SK-N-SH (cell line): ENCODE data around the gene COL21A1. TPM values are rescaled to one million over a fixed set of nuclear protein-coding genes. Genes with fewer than 3 reads are reported as not detected.

Experiments used
- CTCF ChIA-PET: fragments of 300-600, 350-600 bp; formaldehyde crosslinking; extraction: SDS; loops from one replicate; lab custom pipeline; 2021; lab: Yijun Ruan, JAX
- POLR2A ChIA-PET: fragments of 350-600 bp; sonication (Branson Sonifier 250); formaldehyde crosslinking; extraction: SDS; loops from one replicate; lab custom pipeline; 2020; ENCODE audit warnings: antibody characterized with exemption, inconsistent platforms; lab: Yijun Ruan, JAX
- DNase-seq: peaks from one replicate; pipeline ENCODE4 v3.0.0; 2012
- H2AFZ ChIP-seq: fragments of 200-600 bp; sonication (generic); 2 replicates; pipeline ENCODE4 v1.8.1; 2016; ENCODE audit warnings: antibody characterized with exemption, mild to moderate bottlenecking, low read depth
- H3F3A ChIP-seq: fragments of 200-600 bp; sonication (generic); replicated peaks from 2 replicates; pipeline ENCODE3; 2016; ENCODE audit warnings: antibody characterized with exemption, mild to moderate bottlenecking; ENCODE audit not compliant: insufficient read depth
- H3K27ac ChIP-seq, 2 experiments: fragments of 200-500 bp in 1 of 2; fragments of 200-600 bp in 1 of 2; sonication (Bioruptor generic) in 1 of 2; sonication (generic), shearing (Covaris generic) in 1 of 2; 2 replicates each; pipeline versions ENCODE4 v1.5.1 to v1.6.1; 2014 to 2016; ENCODE audit warnings: low read depth in 2 of 2, inconsistent platforms in 1 of 2, low read length in 1 of 2, mild to moderate bottlenecking in 1 of 2, mixed read lengths in 1 of 2
- H3K27me3 ChIP-seq: fragments of 200-600 bp; sonication (generic), shearing (Covaris generic); 2 replicates; pipeline ENCODE4 v1.6.1; 2016; ENCODE audit warnings: mixed run types; ENCODE audit not compliant: insufficient read depth
- H3K36me3 ChIP-seq, 2 experiments: fragments of 200-500 bp in 1 of 2; fragments of 200-600 bp in 1 of 2; sonication (Bioruptor generic) in 1 of 2; sonication (generic) in 1 of 2; replicated peaks in 1 of 2; 2 replicates each; pipeline versions ENCODE3 to v1.5.1; 2014 to 2016; ENCODE audit warnings: low read length in 1 of 2, mild to moderate bottlenecking in 1 of 2; ENCODE audit not compliant: insufficient read depth in 2 of 2, control insufficient read depth in 1 of 2
- H3K4me1 ChIP-seq, 2 experiments: fragments of 200-500 bp in 1 of 2; fragments of 200-600 bp in 1 of 2; sonication (Bioruptor generic) in 1 of 2; sonication (generic), shearing (Covaris generic) in 1 of 2; 2 replicates each; pipeline versions ENCODE4 v1.5.1 to v1.6.1; 2014 to 2016; ENCODE audit warnings: low read depth in 1 of 2, low read length in 1 of 2, mixed run types in 1 of 2; ENCODE audit not compliant: insufficient read depth in 2 of 2, control insufficient read depth in 1 of 2
- H3K4me2 ChIP-seq: fragments of 200-600 bp; sonication (generic), shearing (Covaris generic); 2 replicates; pipeline ENCODE4 v1.6.1; 2017; ENCODE audit warnings: mixed run types
- H3K4me3 ChIP-seq, 2 experiments: fragments of 200-500 bp in 1 of 2; fragments of 200-600 bp in 1 of 2; sonication (Bioruptor generic) in 1 of 2; sonication (generic), shearing (Covaris generic) in 1 of 2; 2 replicates each; pipeline versions ENCODE4 v1.5.1 to v1.8.1; 2014 to 2016; ENCODE audit warnings: low read depth in 2 of 2, inconsistent platforms in 1 of 2, low read length in 1 of 2, mild to moderate bottlenecking in 1 of 2, mixed read lengths in 1 of 2, moderate library complexity in 1 of 2
- H3K79me2 ChIP-seq: fragments of 200-600 bp; sonication (generic); 2 replicates; pipeline ENCODE4 v1.8.1; 2017; ENCODE audit warnings: mild to moderate bottlenecking; ENCODE audit not compliant: insufficient read depth
- H3K9ac ChIP-seq: fragments of 200-600 bp; sonication (generic); 2 replicates; pipeline ENCODE4 v1.6.1; 2017; ENCODE audit warnings: mixed run types
- H3K9me2 ChIP-seq: fragments of 200-600 bp; sonication (generic); 2 replicates; pipeline ENCODE4 v1.6.1; 2017; ENCODE audit warnings: mixed run types
- H3K9me3 ChIP-seq: fragments of 200-600 bp; sonication (generic); 2 replicates; pipeline ENCODE4 v1.6.1; 2017; ENCODE audit warnings: mixed run types, mild to moderate bottlenecking, moderate library complexity
- H4K20me1 ChIP-seq: fragments of 200-600 bp; sonication (generic); 2 replicates; pipeline ENCODE4 v1.6.1; 2017; ENCODE audit warnings: mild to moderate bottlenecking, mixed run types; ENCODE audit not compliant: insufficient read depth
- CTCF ChIP-seq: fragments of 200-600 bp; sonication (generic); IDR thresholded peaks from 2 replicates; pipeline ENCODE4 v1.6.1; 2017; ENCODE audit warnings: antibody characterized with exemption, mild to moderate bottlenecking, moderate library complexity
- ELF1 ChIP-seq: IDR thresholded peaks from 2 replicates; pipeline ENCODE4 v1.4.0; 2012
- IRF3 ChIP-seq: fragments of 150-350 bp; IDR thresholded peaks from 2 replicates; pipeline ENCODE4 v1.6.1; 2016; ENCODE audit warnings: mild to moderate bottlenecking, low read depth, low read length
- RAD21 ChIP-seq: IDR thresholded peaks from 2 replicates; pipeline ENCODE4 v1.6.1; 2012; ENCODE audit warnings: mild to moderate bottlenecking, low read length
- RCOR1 ChIP-seq: fragments of 150-350 bp; IDR thresholded peaks from 2 replicates; pipeline ENCODE4 v1.6.1; 2017; ENCODE audit warnings: antibody characterized with exemption, low read length
- RFX5 ChIP-seq: IDR thresholded peaks from 2 replicates; pipeline ENCODE4 v1.6.1; 2012; ENCODE audit warnings: mild to moderate bottlenecking, improper control_type of control experiment, low read length
- RXRA ChIP-seq: IDR thresholded peaks from 2 replicates; pipeline ENCODE4 v1.4.0; 2012; ENCODE audit warnings: low read depth, mild to moderate bottlenecking, borderline replicate concordance
- SMC3 ChIP-seq: IDR thresholded peaks from 2 replicates; pipeline ENCODE4 v1.6.1; 2012; ENCODE audit warnings: low read depth, low read length, improper control_type of control experiment
- TAF1 ChIP-seq: IDR thresholded peaks from 2 replicates; pipeline ENCODE4 v1.6.1; 2012; ENCODE audit warnings: low read depth, mild to moderate bottlenecking, low read length, moderate library complexity, borderline replicate concordance
- USF1 ChIP-seq: IDR thresholded peaks from 2 replicates; pipeline ENCODE4 v1.4.0; 2012; ENCODE audit warnings: low read depth, borderline replicate concordance
- USF2 ChIP-seq: fragments of 150-350 bp; IDR thresholded peaks from 2 replicates; pipeline ENCODE4 v1.6.1; 2017; ENCODE audit warnings: antibody characterized with exemption, low read length, low read depth, borderline replicate concordance
- YY1 ChIP-seq: IDR thresholded peaks from 2 replicates; pipeline ENCODE4 v1.4.0; 2012; ENCODE audit warnings: low read depth, mild to moderate bottlenecking
- WGBS: methylation state at CpG from one replicate; pipeline ENCODE4 v1.1.6; 2017; ENCODE audit warnings: low lambda C conversion rate; 5-methylcytosine and 5-hydroxymethylcytosine counted together
- polyA plus RNA-seq, 3 experiments: library from polyadenylated mRNA; depleted of rRNA; stranded (reverse); fragments of >200 nt; gene quantifications; 2 replicates each; pipeline ENCODE4 v1.2.3, GENCODE V29; 2012
- TF ChIP-seq, protein P1 (sequence below): IDR thresholded peaks from 2 replicates; pipeline ENCODE4 v1.6.1; 2012; ENCODE audit warnings: mild to moderate bottlenecking, low read depth, low read length, moderate library complexity

COL21A1 gene
- polyA plus RNA-seq, 1 of the 3 experiments (the other 2 are of a cell fraction): 0.07 TPM

DNA sequence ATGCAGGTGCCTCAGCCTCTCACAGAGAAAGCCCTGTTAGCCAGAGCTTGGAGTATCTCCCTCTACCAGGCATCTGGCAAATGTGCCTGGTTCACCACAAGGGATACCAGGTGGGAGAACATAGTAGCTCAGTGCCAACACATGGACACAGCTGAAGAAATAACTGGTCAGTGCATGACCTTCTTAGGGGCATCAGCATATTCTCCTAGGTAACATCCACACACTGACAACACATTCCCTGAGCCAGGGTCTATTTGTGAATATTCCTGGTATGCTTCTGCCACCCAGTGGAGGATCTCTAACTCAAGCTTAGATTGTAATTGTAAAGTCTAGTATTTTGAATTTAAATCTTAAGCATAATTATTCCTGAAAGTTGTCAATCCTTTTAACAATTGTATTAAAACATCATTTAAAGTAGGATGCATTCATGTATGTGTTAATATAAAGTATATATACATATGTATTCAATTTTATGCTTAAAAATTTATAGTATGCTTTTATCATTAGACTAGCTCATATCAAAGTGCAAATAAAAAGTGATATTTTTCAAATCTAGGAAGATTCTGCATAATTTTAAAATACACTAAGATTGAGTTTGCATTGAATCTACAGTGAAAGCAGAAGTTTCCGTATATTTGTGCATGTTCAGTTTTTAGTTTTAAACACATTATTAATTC, 45.3 kb upstream of the COL21A1 start:
- peak; percentile 49 for DNase-seq
- no peak for TF ChIP-seq IRF3
- peak; percentile 87 for TF ChIP-seq SMC3
- peak; percentile 77 for TF ChIP-seq CTCF
- TF ChIP-seq TAF1: no peak
- TF ChIP-seq RAD21: peak; percentile 92

DNA sequence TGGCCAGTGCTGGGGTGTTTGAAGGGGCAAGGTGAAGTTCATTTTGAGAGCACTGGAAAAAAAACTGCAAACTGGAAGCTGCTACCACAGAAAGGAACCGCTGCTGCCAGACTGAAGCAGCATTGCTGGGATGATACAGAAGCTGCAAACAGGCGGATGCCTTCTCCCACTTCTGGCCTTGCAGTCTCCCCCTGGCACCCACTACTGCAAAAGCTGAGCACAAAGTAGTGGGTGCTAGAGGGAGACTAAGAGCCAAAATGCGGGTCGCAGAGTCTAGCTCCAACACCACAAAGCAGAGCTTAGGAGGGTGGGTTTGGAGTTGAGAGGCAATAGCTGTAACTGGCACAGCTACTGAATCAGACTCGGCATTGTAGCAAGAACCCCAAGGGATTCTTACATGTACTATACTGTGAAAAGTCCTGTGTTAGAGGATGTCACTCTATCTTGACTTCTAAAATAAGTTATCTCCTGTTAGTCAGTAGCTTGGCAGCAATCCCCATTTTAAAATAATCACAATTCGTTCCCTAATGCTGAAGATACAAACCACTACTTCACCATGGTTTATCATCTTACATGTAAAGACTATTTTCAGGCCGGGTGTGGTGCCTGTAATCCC, 44.0 kb upstream of the COL21A1 start:
- TF ChIP-seq, protein P1, sequence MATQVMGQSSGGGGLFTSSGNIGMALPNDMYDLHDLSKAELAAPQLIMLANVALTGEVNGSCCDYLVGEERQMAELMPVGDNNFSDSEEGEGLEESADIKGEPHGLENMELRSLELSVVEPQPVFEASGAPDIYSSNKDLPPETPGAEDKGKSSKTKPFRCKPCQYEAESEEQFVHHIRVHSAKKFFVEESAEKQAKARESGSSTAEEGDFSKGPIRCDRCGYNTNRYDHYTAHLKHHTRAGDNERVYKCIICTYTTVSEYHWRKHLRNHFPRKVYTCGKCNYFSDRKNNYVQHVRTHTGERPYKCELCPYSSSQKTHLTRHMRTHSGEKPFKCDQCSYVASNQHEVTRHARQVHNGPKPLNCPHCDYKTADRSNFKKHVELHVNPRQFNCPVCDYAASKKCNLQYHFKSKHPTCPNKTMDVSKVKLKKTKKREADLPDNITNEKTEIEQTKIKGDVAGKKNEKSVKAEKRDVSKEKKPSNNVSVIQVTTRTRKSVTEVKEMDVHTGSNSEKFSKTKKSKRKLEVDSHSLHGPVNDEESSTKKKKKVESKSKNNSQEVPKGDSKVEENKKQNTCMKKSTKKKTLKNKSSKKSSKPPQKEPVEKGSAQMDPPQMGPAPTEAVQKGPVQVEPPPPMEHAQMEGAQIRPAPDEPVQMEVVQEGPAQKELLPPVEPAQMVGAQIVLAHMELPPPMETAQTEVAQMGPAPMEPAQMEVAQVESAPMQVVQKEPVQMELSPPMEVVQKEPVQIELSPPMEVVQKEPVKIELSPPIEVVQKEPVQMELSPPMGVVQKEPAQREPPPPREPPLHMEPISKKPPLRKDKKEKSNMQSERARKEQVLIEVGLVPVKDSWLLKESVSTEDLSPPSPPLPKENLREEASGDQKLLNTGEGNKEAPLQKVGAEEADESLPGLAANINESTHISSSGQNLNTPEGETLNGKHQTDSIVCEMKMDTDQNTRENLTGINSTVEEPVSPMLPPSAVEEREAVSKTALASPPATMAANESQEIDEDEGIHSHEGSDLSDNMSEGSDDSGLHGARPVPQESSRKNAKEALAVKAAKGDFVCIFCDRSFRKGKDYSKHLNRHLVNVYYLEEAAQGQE: no peak
- TF ChIP-seq USF1 (no peak), USF2 (no peak), YY1 (no peak), RAD21 (no peak), RXRA (no peak), RCOR1 (no peak), ELF1 (no peak), RFX5 (no peak)
- 43% methylated on average over 7 of the region's 7 CpGs for WGBS
- ChIA-PET CTCF (interaction anchor here (0.9 to 5.7 kb wide), 10 partner anchors 23 to 1015 kb away, joined by 3 to 55 read pairs (median 9); no protein-coding TSS in a partner anchor), POLR2A (no interaction called here)
- Histone ChIP-seq H2AFZ (no peak overlapping the region), H3K79me2 (no peaks in the 10 kb centered on the region), H3K4me1 (no peaks in the 10 kb centered on the region), H3K9me2 (no peaks in the 10 kb centered on the region), H3K36me3 (no peaks in the 10 kb centered on the region), H3K27me3 (peaks cover 9% of the 10 kb centered on the region), H3K9me3 (0 out of 2 replicates have a peak, but pooled peaks cover 5% of the 10 kb centered on the region), H3K4me2 (no peak overlapping the region), H3K27ac (no peak overlapping the region), H3K9ac (no peak overlapping the region), H3F3A (no peaks in the 10 kb centered on the region), H4K20me1 (no peaks in the 10 kb centered on the region), H3K4me3 (0 out of 4 replicates have a peak overlapping the region, but pooled peaks of 1 of the 2 experiments have one; percentile 2)
- no peak for DNase-seq

More for the DNA sequence above, 45.3 kb upstream of the COL21A1 start:
- ChIA-PET POLR2A (no interaction called here), CTCF (interaction anchor here (0.6 to 5.7 kb wide), 48 partner anchors 11 to 1030 kb away, joined by 3 to 55 read pairs (median 4); no protein-coding TSS in a partner anchor)
- Histone ChIP-seq H3K4me2 (no peak overlapping the region), H3K79me2 (no peaks in the 10 kb centered on the region), H3K27me3 (peaks cover 9% of the 10 kb centered on the region), H3K9me2 (no peaks in the 10 kb centered on the region), H3F3A (no peaks in the 10 kb centered on the region), H2AFZ (no peak overlapping the region), H3K4me1 (no peaks in the 10 kb centered on the region; a peak in 1 of 4 replicates), H3K36me3 (no peaks in the 10 kb centered on the region), H3K9me3 (0 out of 2 replicates have a peak, but pooled peaks cover 5% of the 10 kb centered on the region), H3K27ac (no peak overlapping the region), H4K20me1 (no peaks in the 10 kb centered on the region), H3K4me3 (no peak overlapping the region), H3K9ac (no peak overlapping the region)
- 31% methylated on average over 1 of the region's 1 CpG for WGBS
